ENCODE data around the gene FCRL2. TPM values are rescaled to one million over a fixed set of nuclear protein-coding genes. Genes with fewer than 3 reads are reported as not detected.

The FCRL2 gene
- not detected in 2 replicates for total RNA-seq

- DNase-seq (ENCODE audit: low read depth) = no peak
- no peaks in the 10 kb centered on the region for H3K27me3 ChIP-seq (ENCODE audit: control insufficient read depth, insufficient read depth, low read length)
- no peak within 1 kb of the TSS for H3K4me3 ChIP-seq (ENCODE audit: low read depth, low read length)
- TF ChIP-seq CTCF (IDR thresholded peaks at IDR 0.05; ENCODE audit: insufficient read depth, low read length, poor library complexity, severe bottlenecking) = no peak
- H3K36me3 ChIP-seq (ENCODE audit: control insufficient read depth, insufficient read depth, low read length) = no peaks in the 10 kb centered on the region
Measured at GRCh38 chr1:157776971-157777391, at the start of gene FCRL2. Gene FCRL2 (minus strand): TSS chr1:157777132. CDS start chr1:157777073, 59 bp downstream.

GRCh38 chr1:157820299-157820698, 43.4 kb upstream of the FCRL2 start:
- H3K4me3 ChIP-seq (ENCODE audit: low read depth, low read length) = no peak overlapping the region
- TF ChIP-seq CTCF (IDR thresholded peaks at IDR 0.05; ENCODE audit: insufficient read depth, low read length, poor library complexity, severe bottlenecking) = no peak
- no peak for DNase-seq (ENCODE audit: low read depth)

GRCh38 chr1:157819896-157820295, 43.0 kb upstream of the FCRL2 start, which contains the start of gene FCRL1:
Gene FCRL1 (minus strand): TSS chr1:157820120. CDS start chr1:157820037, 83 bp downstream.
- Histone ChIP-seq H3K4me3 (ENCODE audit: low read depth, low read length) (no peak within 1 kb of the TSS), H3K27me3 (ENCODE audit: control insufficient read depth, insufficient read depth, low read length) (no peaks in the 10 kb centered on the region), H3K36me3 (ENCODE audit: control insufficient read depth, insufficient read depth, low read length) (no peaks in the 10 kb centered on the region)
- TF ChIP-seq CTCF (IDR thresholded peaks at IDR 0.05; ENCODE audit: insufficient read depth, low read length, poor library complexity, severe bottlenecking) = no peak
- DNase-seq (ENCODE audit: low read depth) = no peak

More at GRCh38 chr1:157820299-157820698, 43.4 kb upstream of the FCRL2 start:
- no peaks in the 10 kb centered on the region for H3K36me3 ChIP-seq (ENCODE audit: control insufficient read depth, insufficient read depth, low read length)
- H3K27me3 ChIP-seq (ENCODE audit: control insufficient read depth, insufficient read depth, low read length) = no peaks in the 10 kb centered on the region

- no peaks in the 10 kb centered on the region for H3K36me3 ChIP-seq (ENCODE audit: control insufficient read depth, insufficient read depth, low read length)
Measured at GRCh38 chr1:157819215-157819614, 42.3 kb upstream of the FCRL2 start.

GRCh38 chr1:157813269-157813668, 36.3 kb upstream of the FCRL2 start:
- H3K4me3 ChIP-seq (ENCODE audit: low read depth, low read length) = no peak overlapping the region
- H3K27me3 ChIP-seq (ENCODE audit: control insufficient read depth, insufficient read depth, low read length) = no peaks in the 10 kb centered on the region
- no peak for DNase-seq (ENCODE audit: low read depth)
- no peak for TF ChIP-seq CTCF (IDR thresholded peaks at IDR 0.05; ENCODE audit: insufficient read depth, low read length, poor library complexity, severe bottlenecking)
- no peaks in the 10 kb centered on the region for H3K36me3 ChIP-seq (ENCODE audit: control insufficient read depth, insufficient read depth, low read length)

More at GRCh38 chr1:157819215-157819614, 42.3 kb upstream of the FCRL2 start:
- DNase-seq (ENCODE audit: low read depth) = no peak
- Histone ChIP-seq H3K27me3 (ENCODE audit: control insufficient read depth, insufficient read depth, low read length) (no peaks in the 10 kb centered on the region), H3K4me3 (ENCODE audit: low read depth, low read length) (no peak overlapping the region)
- no peak for TF ChIP-seq CTCF (IDR thresholded peaks at IDR 0.05; ENCODE audit: insufficient read depth, low read length, poor library complexity, severe bottlenecking)
